PC-9 (cell line): ENCODE results near the gene SPA17. TPM values are rescaled to one million over a fixed set of nuclear protein-coding genes. Genes with fewer than 3 reads are reported as not detected.
A peak's percentile ranks its signal among the peaks of the same experiment; 100 is the strongest.

Source experiments
- BruUV-seq: library from RNA; stranded (reverse); fragments of 400-500 nt; replicated peaks from 2 replicates; lab custom pipeline; 2021; lab: Mats Ljungman, UMichigan
- CTCF ChIA-PET: fragments of 300-600 bp; sonication (Branson Sonifier 250); formaldehyde crosslinking; loops from one replicate; lab custom pipeline; 2022; ENCODE audit warnings: antibody characterized with exemption; lab: Charles Lee
- POLR2A ChIA-PET: fragments of 300-600 bp; sonication (Branson Sonifier 250); formaldehyde crosslinking; loops from one replicate; lab custom pipeline; 2022; ENCODE audit warnings: antibody characterized with exemption; ENCODE audit not compliant: unreplicated experiment; lab: Charles Lee
- DNase-seq, 2 experiments: peaks; one replicate each; pipeline versions ENCODE4 v3.0.0 to v3.0.0-alpha.2; 2015 to 2022; ENCODE audit warnings: mixed read lengths in 1 of 2
- H2AFZ ChIP-seq: fragments of 200-600 bp; sonication (generic); 2 replicates; pipeline ENCODE4 v1.8.1; 2017; ENCODE audit warnings: antibody characterized with exemption
- H3F3A ChIP-seq: fragments of 200-600 bp; sonication (generic); 2 replicates; pipeline ENCODE4 v1.8.1; 2017; ENCODE audit warnings: antibody characterized with exemption, mild to moderate bottlenecking, low read depth; ENCODE audit not compliant: insufficient read depth
- H3K27ac ChIP-seq: fragments of 200-600 bp; sonication (generic); 2 replicates; pipeline ENCODE4 v1.6.1; 2016; ENCODE audit warnings: mixed run types
- H3K27me3 ChIP-seq: fragments of 200-600 bp; sonication (generic); 2 replicates; pipeline ENCODE4 v1.6.1; 2016; ENCODE audit warnings: low read depth, mixed run types; ENCODE audit not compliant: insufficient read depth
- H3K36me3 ChIP-seq: fragments of 200-600 bp; sonication (generic); 2 replicates; pipeline ENCODE4 v1.6.1; 2016; ENCODE audit warnings: low read depth, mixed run types
- H3K4me1 ChIP-seq: fragments of 200-600 bp; sonication (generic); replicated peaks from 2 replicates; pipeline ENCODE4 v1.6.1; 2016; ENCODE audit warnings: mixed run types; ENCODE audit not compliant: insufficient read depth
- H3K4me2 ChIP-seq: fragments of 200-600 bp; sonication (generic); 2 replicates; pipeline ENCODE4 v1.6.1; 2017; ENCODE audit warnings: mixed run types
- H3K4me3 ChIP-seq: fragments of 200-600 bp; sonication (generic); 2 replicates; pipeline ENCODE4 v1.6.1; 2016; ENCODE audit warnings: mixed run types
- H3K79me2 ChIP-seq: fragments of 200-600 bp; sonication (generic); 2 replicates; pipeline ENCODE4 v1.6.1; 2017; ENCODE audit warnings: low read depth, mixed run types
- H3K9me2 ChIP-seq: fragments of 200-600 bp; sonication (generic); 2 replicates; pipeline ENCODE4 v1.8.1; 2017; ENCODE audit warnings: mild to moderate bottlenecking; ENCODE audit not compliant: insufficient read depth
- H3K9me3 ChIP-seq: fragments of 200-600 bp; sonication (generic); 2 replicates; pipeline ENCODE4 v1.8.1; 2016; ENCODE audit warnings: low read depth; ENCODE audit not compliant: insufficient read depth
- H4K20me1 ChIP-seq: fragments of 200-600 bp; sonication (generic); 2 replicates; pipeline ENCODE4 v1.8.1; 2017; ENCODE audit not compliant: insufficient read depth
- EZH2 ChIP-seq: fragments of 200-600 bp; sonication (generic); IDR thresholded peaks from 2 replicates; pipeline ENCODE4 v1.8.0; 2017; ENCODE audit warnings: antibody characterized with exemption, low read depth
- intact Hi-C: fragments of 100-400 bp; cut with micrococcal nuclease; formaldehyde crosslinking; loops from one replicate; pipeline ENCODE4 v1.10.0; 2022; ENCODE audit not compliant: unreplicated experiment
- total RNA-seq: library from RNA; stranded (reverse); gene quantifications from 2 replicates; pipeline ENCODE4 v1.2.3, GENCODE V29; 2021
- TF ChIP-seq, protein P1 (sequence below): fragments of 200-600 bp; sonication (generic); conservative IDR thresholded peaks from 2 replicates; pipeline ENCODE4 v1.6.1; 2017; ENCODE audit warnings: mixed run types, antibody characterized with exemption, mild to moderate bottlenecking, moderate library complexity

The SPA17 gene
- total RNA-seq, 1 experiment from 2014 or later: 15.7 TPM

DNA sequence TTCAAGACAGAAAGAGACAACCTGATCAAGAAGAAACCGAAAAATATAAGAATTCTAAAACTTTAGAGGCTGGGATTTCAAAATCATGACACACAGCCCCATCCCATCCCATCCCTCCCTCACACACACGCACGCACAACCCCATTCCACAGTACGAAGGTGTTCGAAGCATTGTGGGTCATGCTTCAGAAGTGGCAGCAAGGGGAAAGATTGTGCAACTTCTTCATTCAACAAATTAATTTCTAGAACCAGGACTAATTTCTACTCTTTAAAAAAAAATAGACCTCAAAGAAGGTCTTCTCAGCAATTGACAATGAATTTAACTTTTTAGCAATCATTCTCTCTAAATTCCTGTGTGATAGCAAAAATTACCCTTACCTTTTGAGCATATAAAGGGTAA lies 867 bp downstream of the SPA17 start:
- no peaks in the 10 kb centered on the region for H3K9me2 ChIP-seq
- H2AFZ ChIP-seq: peak overlapping the region; percentile 93
- ChIA-PET POLR2A (interaction anchor here (0.6 to 0.9 kb wide), 3 partner anchors 71 to 162 kb away, joined by 3 to 7 read pairs (median 4); no protein-coding TSS in a partner anchor), CTCF (interaction anchor here (1.3 kb wide), 1 partner anchor 89 kb away, joined by 4 read pairs; no protein-coding TSS in a partner anchor)
- DNase-seq: no peak
- H3K4me3 ChIP-seq: peak overlapping the region; percentile 83
- no peaks in the 10 kb centered on the region for H3F3A ChIP-seq
- TF ChIP-seq, protein P1, sequence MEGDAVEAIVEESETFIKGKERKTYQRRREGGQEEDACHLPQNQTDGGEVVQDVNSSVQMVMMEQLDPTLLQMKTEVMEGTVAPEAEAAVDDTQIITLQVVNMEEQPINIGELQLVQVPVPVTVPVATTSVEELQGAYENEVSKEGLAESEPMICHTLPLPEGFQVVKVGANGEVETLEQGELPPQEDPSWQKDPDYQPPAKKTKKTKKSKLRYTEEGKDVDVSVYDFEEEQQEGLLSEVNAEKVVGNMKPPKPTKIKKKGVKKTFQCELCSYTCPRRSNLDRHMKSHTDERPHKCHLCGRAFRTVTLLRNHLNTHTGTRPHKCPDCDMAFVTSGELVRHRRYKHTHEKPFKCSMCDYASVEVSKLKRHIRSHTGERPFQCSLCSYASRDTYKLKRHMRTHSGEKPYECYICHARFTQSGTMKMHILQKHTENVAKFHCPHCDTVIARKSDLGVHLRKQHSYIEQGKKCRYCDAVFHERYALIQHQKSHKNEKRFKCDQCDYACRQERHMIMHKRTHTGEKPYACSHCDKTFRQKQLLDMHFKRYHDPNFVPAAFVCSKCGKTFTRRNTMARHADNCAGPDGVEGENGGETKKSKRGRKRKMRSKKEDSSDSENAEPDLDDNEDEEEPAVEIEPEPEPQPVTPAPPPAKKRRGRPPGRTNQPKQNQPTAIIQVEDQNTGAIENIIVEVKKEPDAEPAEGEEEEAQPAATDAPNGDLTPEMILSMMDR: no peak
- TF ChIP-seq EZH2: no peak
- H3K27me3 ChIP-seq: no peaks in the 10 kb centered on the region
- peak overlapping the region; percentile 80 for H3K4me2 ChIP-seq
- H3K27ac ChIP-seq: peak overlapping the region; percentile 50
- peaks cover 18% of the 10 kb centered on the region for H3K4me1 ChIP-seq
- no peaks in the 10 kb centered on the region for H3K36me3 ChIP-seq
- H4K20me1 ChIP-seq: no peaks in the 10 kb centered on the region
- H3K79me2 ChIP-seq: peaks cover 12% of the 10 kb centered on the region
- intact Hi-C loops: loop anchor here (5.0 kb wide), 1 partner anchor 278 kb away; the partner anchor contains the start of gene CCDC15
- no TSS peak for BruUV-seq
- H3K9me3 ChIP-seq: no peaks in the 10 kb centered on the region

DNA sequence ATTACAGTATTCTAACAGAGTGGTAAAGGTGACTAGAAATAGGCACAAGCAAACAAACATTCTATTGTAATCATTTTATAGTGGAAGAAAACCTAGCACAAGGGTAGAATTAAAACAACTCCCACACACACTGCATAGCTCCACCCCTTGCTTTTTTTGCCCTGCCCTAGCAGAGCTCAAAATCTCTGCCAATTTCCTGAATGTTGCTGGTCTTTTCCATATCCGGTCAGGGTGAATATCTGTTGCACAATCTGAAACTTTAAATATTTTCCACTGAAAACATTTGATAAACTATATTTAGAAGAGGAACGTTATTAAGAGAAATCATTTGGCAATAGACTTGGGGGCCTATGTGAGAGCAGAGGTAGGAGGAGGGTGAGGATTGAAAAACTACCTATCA lies 2.7 kb downstream of the SPA17 start:
- Histone ChIP-seq H3K36me3 (no peaks in the 10 kb centered on the region), H2AFZ (no peak overlapping the region), H3K4me3 (no peak overlapping the region), H3K4me2 (no peak overlapping the region), H3K27me3 (no peaks in the 10 kb centered on the region), H3F3A (no peaks in the 10 kb centered on the region), H3K9me2 (no peaks in the 10 kb centered on the region), H3K9me3 (no peaks in the 10 kb centered on the region), H3K79me2 (peaks cover 12% of the 10 kb centered on the region), H4K20me1 (no peaks in the 10 kb centered on the region), H3K4me1 (peaks cover 18% of the 10 kb centered on the region), H3K27ac (no peak overlapping the region)
- TF ChIP-seq, protein P1: no peak
- no peak for TF ChIP-seq EZH2
- POLR2A ChIA-PET: no interaction called here
- DNase-seq: no peak
- CTCF ChIA-PET: no interaction called here
- intact Hi-C loops: no loop called here
- BruUV-seq: no TSS peak

DNA sequence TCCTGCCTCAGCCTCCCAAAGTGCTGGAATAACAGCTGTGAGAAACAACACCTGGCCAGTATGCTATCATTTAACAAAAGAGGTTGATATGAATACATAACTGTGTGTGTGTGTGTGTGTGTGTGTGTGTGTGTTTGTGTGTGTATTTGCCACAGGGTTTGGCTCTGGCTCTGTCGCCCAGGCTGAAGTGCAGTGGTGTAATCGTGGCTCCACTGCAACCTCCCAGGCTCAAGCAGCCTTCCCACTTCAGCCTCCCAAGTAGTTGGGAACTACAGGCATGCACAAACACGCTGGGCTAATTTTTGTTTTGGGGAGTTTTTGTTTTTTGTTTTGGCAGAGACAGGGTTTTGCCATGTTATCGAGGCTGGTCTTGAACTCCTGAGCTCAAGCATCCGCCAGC lies 4.7 kb downstream of the SPA17 start:
- intact Hi-C loops: no loop called here
- no TSS peak for BruUV-seq
- Histone ChIP-seq H3K4me1 (peaks cover 10% of the 10 kb centered on the region), H3K27ac (no peak overlapping the region), H3K9me3 (0 out of 2 replicates have a peak, but pooled peaks cover 4% of the 10 kb centered on the region), H3F3A (no peaks in the 10 kb centered on the region), H3K27me3 (no peaks in the 10 kb centered on the region), H3K4me2 (no peak overlapping the region), H4K20me1 (no peaks in the 10 kb centered on the region), H3K36me3 (no peaks in the 10 kb centered on the region), H2AFZ (no peak overlapping the region), H3K4me3 (no peak overlapping the region), H3K79me2 (no peaks in the 10 kb centered on the region), H3K9me2 (no peaks in the 10 kb centered on the region)
- POLR2A ChIA-PET: no interaction called here
- no peak for DNase-seq
- CTCF ChIA-PET: no interaction called here
- no peak for TF ChIP-seq EZH2
- TF ChIP-seq, protein P1: no peak
